ENCODE results near the gene CDH19.

Gene CDH19

GRCh38 chr18:66548747-66549146, 55.1 kb downstream of the CDH19 start:
- no peak overlapping the region for H3K4me3 ChIP-seq (ENCODE audit: low read depth, low read length)
- DNase-seq (ENCODE audit: low read depth, low spot score): no peak
- CTCF ChIA-PET: no interaction called here
- no peak for TF ChIP-seq CTCF (IDR thresholded peaks at IDR 0.05; ENCODE audit: insufficient read depth, low read length, missing control alignments)
- POLR2A ChIA-PET: no interaction called here

GRCh38 chr18:66534110-66534509, 69.8 kb downstream of the CDH19 start:
- TF ChIP-seq CTCF (IDR thresholded peaks at IDR 0.05; ENCODE audit: insufficient read depth, low read length, missing control alignments): no peak
- ChIA-PET CTCF (no interaction called here), POLR2A (no interaction called here)
- DNase-seq (ENCODE audit: low read depth, low spot score): no peak
- no peak overlapping the region for H3K4me3 ChIP-seq (ENCODE audit: low read depth, low read length)

GRCh38 chr18:66533693-66534092, 70.2 kb downstream of the CDH19 start:
- TF ChIP-seq CTCF (IDR thresholded peaks at IDR 0.05; ENCODE audit: insufficient read depth, low read length, missing control alignments): no peak
- POLR2A ChIA-PET: no interaction called here
- CTCF ChIA-PET: no interaction called here
- DNase-seq (ENCODE audit: low read depth, low spot score): no peak
- no peak overlapping the region for H3K4me3 ChIP-seq (ENCODE audit: low read depth, low read length)

- POLR2A ChIA-PET: no interaction called here
- H3K4me3 ChIP-seq (ENCODE audit: low read depth, low read length): no peak overlapping the region
- DNase-seq (ENCODE audit: low read depth, low spot score): no peak
Measured at GRCh38 chr18:66523219-66523991, 80.5 kb downstream of the CDH19 start.

GRCh38 chr18:66513996-66514395, 89.9 kb downstream of the CDH19 start:
- H3K4me3 ChIP-seq (ENCODE audit: low read depth, low read length): no peak overlapping the region
- ChIA-PET CTCF (no interaction called here), POLR2A (no interaction called here)
- no peak for DNase-seq (ENCODE audit: low read depth, low spot score)
- TF ChIP-seq CTCF (IDR thresholded peaks at IDR 0.05; ENCODE audit: insufficient read depth, low read length, missing control alignments): no peak

More at GRCh38 chr18:66523219-66523991, 80.5 kb downstream of the CDH19 start:
- CTCF ChIA-PET: no interaction called here
- no peak for TF ChIP-seq CTCF (IDR thresholded peaks at IDR 0.05; ENCODE audit: insufficient read depth, low read length, missing control alignments)

GRCh38 chr18:66511792-66512191, 92.1 kb downstream of the CDH19 start:
- DNase-seq (ENCODE audit: low read depth, low spot score): no peak
- CTCF ChIA-PET: no interaction called here

More at GRCh38 chr18:66511792-66512191, 92.1 kb downstream of the CDH19 start:
- H3K4me3 ChIP-seq (ENCODE audit: low read depth, low read length): no peak overlapping the region
- POLR2A ChIA-PET: no interaction called here
- no peak for TF ChIP-seq CTCF (IDR thresholded peaks at IDR 0.05; ENCODE audit: insufficient read depth, low read length, missing control alignments)
